HG03066 (cell line): ENCODE results near the gene P2RY11.

ENCODE experiments used
- ATAC-seq: cut with Tn5 transposase; IDR thresholded peaks from one replicate; pipeline ENCODE4 v1.9.1; 2021; ENCODE audit warnings: low read depth; ENCODE audit not compliant: unreplicated experiment

Gene P2RY11, protein sequence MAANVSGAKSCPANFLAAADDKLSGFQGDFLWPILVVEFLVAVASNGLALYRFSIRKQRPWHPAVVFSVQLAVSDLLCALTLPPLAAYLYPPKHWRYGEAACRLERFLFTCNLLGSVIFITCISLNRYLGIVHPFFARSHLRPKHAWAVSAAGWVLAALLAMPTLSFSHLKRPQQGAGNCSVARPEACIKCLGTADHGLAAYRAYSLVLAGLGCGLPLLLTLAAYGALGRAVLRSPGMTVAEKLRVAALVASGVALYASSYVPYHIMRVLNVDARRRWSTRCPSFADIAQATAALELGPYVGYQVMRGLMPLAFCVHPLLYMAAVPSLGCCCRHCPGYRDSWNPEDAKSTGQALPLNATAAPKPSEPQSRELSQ

DNA sequence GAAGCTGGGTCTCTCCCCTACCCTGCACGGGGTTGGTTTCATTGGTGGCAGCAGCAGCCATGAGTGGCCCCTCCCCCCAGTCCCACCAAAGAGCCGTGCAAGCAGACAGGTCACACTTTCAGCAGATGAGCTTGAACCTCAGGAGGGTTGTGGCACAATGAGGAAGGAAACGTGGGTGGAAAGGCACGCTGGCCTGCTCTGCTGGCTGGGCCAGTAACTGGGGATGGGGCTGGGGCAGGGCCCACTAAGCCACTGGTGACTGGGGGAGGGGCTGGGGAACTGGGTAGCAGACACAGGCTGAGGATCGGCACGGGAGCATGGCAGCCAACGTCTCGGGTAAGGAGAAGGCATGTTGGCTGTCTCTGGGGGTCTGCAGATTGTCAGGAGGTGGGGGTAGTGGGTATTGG is at the start of gene P2RY11:
Gene P2RY11 (plus strand): TSS at position 289 of the 407 bp plus-strand sequence. CDS start 29 bp downstream, at position 318.
- no peak for ATAC-seq

DNA sequence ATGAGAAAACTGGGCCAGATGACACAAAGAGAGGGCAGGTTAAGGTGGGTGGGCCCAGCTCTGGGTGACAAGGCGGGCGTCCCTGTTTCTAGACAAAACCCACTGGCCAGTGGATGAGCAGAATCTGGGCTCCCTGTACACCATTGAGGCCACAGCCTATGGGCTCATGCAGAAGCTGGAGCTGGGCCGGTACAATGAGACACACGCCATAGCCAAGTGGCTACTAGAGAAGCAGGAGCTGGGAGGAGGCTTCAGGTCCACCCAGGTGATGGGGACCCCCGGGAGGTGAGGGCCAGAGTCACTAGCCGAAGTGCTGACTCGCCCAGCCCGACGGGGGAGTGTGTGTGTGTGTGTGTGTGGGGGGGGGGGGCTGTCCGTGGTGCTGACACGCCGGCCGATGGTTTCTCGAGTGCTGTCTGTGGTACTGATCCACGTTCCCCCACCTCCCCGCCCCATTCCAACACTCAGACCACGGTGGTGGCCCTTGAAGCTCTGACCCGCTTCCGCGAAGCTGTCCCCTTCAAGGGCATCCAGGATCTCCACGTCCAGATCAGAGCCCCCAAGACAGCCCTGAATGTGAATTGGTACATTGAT is 49.7 kb upstream of the P2RY11 start:
- no peak for ATAC-seq

DNA sequence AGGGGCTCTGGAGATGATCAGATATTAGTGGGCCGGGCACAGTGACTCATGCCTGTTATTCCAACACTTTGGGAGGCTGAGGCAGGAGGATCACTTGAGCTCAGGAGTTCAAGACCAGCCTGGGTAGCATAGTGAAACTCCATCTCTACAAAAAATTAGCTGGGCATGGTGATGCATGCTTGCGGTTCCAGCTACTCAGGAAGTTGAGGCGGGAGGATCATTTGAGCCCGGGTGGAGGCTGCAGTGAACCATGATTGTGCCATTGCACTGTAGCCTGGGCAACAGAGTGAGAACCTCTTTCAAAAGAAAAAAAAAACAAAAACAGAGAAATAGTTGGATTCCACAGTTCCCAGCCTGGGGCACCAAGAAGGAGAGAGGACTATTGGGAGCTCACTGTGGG is 43.3 kb upstream of the P2RY11 start:
- no peak for ATAC-seq

DNA sequence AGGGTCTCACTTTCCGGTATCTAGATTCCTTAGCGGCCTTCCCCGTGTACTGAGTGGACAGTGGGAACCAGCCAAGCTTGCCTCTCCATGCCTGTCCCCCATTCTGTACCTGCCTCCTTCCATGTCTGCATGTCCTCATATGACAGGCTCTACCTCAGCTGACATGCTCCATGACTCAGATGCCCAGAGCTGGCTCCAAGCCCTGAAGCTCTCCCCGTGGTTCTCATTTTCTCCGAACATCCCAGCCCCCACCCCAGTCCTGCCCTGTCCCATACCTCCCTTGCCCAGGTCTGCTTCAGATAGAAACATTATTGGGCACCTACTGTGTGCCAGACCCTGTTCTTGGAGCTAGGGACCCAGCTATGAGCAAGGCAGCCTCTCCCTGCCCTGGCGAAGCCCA is 42.4 kb upstream of the P2RY11 start:
- no peak for ATAC-seq

DNA sequence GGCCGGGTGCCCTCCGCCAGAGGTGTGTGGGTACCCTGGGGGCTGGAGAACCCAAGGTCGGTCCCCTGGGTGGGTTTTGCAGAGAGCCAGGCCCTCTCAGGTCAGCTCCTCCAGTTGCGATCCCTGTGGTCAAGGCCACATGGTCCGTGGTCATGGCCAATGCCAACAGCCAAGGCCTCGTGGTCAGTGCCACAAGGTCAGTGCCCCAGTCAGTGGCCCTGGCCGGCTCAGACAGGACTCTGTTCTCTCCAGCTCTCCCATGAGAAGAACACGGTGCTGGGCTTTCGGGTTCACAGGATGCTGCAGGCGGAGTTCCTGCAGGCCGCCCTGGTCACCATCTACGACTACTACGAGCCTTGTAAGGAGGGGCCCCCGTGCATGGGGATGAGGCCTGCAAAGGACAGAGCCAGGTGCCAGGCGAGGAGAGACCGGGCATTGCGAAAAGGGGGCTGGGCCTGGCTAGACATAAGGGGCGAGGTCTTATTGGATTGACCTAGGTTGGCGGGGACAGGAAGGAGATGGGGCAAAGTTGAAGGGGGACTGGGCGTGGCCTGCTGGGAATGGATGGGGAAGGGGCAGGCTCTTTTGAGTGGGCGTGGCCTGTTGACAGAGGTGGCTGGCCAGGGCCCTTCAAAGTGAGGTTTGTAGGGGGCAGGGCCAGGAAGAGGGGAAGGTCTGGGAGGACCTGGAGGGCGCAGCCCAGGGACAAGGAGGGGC is 40.6 kb upstream of the P2RY11 start:
- no peak for ATAC-seq

DNA sequence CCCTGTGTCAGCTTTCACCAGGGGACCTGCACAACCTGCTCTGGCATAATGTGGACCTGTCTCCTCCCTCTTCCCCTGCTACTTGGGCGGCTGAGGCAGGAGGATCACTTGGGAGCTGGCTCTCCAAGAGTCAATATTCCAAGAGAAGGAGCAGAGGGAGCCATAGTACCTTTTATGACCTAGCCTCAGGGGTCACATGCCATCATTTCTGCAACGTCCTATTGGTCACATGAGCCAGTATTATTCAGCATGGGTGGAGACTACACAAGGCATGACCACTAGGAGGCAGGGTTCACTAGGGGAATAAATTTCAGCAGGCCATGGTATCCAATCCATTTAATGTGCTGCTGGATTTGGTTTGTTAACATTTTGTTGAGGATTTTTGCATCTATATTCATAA is 37.3 kb upstream of the P2RY11 start:
- no peak for ATAC-seq

DNA sequence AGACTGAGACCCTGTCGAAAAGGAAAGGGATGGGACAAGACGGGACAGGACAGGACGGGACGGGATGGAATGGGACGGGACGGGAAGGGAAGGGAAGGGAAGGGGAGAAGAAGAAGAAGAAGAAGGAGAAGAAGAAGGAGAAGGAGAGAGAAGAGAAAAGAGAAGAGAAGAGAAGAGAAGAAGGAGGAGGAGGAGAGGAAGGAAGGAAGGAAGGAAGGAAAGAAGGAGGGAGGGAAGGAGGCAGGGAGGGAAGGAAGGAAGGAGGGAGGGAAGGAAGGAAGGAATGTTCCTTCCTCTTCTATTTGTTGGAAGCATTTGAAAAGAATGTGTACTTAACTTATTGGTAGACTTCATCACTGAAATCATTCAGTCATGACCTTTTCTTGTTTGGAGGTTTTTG is 35.0 kb upstream of the P2RY11 start:
- no peak for ATAC-seq

DNA sequence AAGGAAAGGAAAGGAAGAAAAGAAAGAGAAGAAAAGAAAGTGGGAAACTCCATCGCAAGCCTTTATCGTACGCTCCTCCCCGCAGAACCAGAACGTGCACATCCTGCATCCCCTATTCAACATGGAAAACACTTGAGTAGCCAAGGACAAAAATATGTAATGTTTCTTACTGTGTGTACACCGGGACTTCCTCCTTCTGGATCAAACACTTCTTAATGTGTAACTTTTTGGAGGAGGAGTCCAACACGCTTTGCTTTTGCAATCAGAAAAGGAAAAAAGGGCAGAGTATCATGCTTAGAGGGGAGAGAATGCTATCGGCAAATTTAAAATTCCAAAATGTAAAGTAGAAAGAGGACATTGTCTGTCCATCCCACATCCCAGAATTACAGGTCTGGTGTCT is 33.2 kb upstream of the P2RY11 start:
- no peak for ATAC-seq

DNA sequence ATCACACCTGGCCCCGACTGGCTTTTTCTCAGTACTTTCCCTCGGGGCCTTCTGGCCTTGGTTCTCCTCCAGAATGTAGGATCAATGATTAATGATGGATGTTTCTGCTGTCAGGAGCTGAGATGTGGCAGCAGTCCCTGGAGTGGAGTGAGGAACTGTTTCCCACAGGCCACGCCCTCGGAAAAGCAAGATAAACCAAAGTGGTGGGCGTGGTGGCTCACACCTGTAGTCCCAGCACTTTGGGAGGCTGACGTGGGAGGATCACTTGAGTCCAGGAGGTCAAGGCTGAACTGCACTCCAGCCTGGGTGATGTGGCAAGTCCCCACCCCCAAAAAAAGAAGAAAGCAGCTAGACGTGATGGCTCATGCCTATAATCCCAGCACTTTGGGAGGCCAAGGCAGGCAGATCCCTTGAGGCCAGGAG is 32.5 kb upstream of the P2RY11 start:
- ATAC-seq = no peak

DNA sequence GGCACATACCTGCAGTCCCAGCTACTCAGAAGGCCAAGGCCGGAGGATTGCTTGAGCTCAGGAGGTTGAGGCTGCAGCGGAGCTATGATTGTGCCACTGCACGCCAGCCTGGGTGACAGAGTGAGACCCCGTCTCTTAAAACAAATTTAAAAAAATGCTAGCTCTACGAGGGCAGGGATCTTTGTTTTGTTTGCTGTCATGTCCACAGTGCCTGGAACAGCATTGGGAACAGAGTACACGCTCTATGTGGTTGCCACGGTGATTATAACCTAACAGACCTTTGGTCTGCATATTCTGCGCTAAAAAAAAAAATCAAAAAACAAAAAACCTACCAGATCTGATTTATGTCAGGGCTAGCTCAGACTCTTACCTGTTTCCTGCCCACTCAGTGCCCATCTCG is 27.6 kb upstream of the P2RY11 start:
- no peak for ATAC-seq

DNA sequence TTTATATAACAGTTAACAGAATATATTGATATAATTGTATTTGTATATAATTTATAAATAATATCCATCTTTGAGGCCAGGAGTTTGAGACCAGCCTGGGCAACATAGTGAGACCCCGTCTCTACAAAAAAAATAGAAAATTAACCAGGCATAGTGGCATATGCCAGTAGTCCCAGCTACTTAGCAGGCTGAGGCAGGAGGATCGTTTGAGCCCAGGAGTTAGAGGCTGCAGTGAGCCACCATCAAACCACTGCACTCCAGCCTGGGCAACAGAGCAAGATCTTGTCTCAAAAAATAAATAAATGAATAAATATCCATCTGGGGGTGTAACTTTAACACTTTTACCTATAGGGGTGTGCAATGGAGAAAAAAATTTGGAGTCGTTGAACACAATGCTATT is 26.7 kb upstream of the P2RY11 start:
- ATAC-seq = no peak

DNA sequence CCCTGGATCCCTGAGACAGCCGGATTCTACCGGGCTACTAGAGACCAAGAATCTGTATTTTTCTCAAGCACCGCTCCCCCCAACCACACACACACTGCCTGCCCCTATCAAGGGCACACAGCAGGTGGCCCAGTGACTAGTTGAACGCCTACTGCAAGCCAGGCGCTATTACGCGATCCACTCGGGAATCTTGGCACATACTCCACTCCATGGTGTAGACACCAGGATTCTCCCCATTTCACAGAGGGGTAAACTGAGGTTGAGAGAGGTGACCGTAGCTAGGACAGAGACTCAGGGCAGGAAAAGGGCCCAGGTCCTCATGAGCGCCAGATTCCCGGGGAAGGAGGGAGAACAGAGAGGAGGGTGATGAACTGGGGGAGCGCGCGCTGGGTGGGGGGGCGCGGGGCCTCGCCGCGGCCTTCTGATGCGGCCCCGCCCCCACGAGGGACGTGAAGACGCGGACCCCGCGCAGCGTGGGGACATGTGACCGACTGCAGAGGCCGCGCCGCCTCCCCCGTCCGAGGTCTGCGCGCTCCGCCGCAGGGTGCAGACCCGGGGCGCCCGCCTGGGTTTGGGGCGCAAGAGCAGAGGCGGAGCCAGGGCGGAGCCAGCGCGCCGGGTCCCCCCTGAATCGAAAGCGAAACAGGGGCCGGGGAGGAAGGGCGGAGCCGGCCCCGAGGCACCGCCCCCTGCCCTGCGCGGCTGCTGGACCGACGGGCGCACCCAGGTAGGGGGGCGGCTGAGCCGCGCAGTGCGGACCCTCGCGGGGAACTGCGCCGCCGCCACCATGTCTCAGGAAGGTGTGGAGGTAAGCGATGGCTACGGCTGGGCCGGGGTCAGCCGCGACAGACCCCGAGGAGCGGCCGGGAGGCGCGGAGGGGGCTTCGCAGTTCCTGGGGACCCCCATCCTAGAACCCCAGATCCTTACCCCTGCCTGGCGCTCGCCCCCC is 25.6 kb upstream of the P2RY11 start, which contains the start of gene SHFL:
Gene SHFL (plus strand): TSS at position 677 of the 950 bp plus-strand sequence. CDS start 111 bp downstream, at position 788.
- no peak for ATAC-seq

DNA sequence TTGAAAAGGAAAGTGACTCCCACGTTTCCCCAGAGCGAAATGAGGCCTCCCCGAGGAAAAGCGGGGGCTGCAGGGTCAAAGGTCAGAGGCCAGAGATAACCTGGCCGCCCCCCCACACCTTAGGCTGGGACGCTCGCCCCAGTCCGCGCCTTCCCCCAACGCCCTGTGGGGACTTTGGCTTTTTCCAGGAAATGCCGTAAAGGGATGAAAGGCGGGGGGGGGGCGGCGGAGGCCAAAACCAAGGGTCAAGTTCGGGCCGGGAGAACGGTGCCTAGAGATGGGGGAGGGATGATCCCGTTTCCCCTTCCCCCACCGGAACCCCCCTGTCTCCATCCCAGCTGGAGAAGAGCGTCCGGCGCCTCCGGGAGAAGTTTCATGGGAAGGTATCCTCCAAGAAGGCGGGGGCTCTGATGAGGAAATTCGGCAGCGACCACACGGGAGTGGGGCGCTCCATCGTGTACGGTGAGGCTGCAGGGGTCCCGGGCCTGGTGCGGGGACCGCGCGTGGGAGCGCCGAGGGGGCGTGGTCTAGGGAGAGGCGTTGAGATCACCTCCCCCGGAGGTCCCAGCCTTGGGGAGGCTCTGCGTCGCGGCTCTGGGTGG is 24.8 kb upstream of the P2RY11 start:
- ATAC-seq = no peak

DNA sequence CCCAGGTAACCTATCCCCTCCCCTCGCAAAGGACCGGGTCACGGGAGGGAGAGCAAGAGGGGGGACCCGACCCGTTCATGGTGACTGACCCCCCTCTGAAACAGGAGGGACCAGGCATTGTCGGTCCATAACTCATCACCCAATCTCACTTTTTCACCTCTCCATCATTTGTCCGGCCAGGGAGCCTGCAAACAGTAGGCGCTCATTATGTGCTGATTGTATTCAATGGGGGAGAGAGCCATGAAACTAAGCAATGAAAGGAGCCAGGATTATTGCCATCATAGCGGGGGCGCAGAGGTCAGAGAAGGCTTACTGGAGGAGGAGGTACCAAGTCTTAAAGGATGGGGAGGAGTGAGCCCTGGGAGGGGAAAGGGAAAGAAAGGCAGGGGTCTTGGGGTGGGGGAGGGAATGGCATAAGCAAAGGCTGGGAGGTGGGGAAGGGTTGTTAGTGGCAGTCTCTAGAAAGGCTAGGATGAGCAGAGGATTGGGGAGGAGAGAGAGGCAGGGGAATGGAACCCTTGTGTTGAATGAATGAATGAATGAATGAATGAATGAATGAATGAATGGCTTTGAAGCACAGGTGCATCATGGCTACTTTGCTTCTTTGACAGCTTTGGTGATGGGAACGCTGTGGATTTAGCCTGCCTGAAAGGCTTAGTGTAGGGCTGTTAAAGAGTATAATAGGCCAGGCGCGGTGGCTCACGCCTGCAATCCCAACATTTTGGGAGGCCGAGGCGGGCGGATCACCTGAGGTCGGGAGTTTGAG is 24.0 kb upstream of the P2RY11 start:
- no peak for ATAC-seq

DNA sequence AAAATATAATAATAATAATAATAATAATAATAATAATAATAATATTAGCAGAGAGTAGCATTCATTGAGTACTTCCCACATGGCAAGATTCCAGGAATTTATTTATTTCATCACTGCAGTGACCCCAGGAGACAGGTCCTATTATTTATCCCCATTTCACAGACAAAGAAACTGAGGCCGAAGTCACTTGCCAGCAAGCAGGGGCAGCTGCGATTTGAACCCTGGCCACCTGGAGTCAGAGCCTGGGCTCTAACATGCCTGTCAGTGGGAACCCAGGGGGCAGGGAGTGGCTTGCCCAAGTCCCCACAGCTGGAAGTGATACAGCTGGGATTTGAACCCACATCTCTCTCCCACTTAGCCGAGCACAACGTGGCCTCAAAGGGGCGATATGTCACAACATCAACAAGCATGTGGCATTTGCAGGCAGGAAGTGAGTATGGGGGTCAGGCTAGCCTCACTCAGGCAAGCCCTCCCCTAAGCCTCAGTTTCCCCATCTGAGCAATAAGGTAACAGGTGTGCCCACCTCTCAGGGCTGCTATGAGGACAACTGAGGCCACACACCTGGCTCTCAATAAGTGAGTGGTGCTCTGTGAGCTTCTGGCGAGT is 22.4 kb upstream of the P2RY11 start:
- ATAC-seq = no peak

DNA sequence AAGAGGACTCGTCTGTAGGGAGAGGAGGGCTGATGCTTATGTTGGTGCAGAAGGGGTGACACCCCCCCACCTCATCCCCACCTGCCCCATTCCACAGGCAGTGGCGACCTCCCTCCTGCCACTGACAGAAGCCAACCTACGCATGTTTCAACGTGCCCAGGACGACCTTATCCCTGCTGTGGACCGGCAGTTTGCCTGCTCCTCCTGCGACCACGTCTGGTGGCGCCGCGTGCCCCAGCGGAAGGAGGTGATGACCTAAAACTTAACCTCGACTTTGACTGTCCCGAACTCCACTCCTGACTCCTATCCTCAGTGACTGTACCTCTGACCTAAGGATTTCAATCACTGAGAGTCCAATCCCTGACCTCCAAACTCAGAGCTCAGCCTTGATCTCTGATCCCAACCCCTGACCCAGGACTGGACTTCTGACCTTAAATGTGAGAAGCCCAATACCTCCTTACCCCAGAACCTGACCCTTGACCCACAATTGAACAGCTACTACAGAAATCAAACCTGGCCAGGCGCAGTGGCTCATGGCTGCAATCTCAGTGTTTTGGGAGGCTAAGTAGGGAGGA is 21.6 kb upstream of the P2RY11 start:
- ATAC-seq = no peak

DNA sequence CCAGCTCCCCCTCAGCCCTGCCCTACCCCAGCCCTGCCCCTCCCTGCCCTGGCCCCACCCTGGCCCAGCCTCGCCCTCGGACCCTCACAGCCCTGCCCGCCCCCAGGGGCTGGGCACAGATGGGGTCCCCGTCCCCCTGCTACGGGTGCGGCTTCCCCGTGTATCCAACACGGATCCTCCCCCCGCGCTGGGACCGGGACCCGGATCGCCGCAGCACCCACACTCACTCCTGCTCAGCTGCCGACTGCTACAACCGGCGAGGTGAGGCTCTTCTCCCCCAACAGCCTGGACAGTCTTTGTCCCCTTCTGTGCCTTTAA is 20.2 kb upstream of the P2RY11 start:
- ATAC-seq = no peak

DNA sequence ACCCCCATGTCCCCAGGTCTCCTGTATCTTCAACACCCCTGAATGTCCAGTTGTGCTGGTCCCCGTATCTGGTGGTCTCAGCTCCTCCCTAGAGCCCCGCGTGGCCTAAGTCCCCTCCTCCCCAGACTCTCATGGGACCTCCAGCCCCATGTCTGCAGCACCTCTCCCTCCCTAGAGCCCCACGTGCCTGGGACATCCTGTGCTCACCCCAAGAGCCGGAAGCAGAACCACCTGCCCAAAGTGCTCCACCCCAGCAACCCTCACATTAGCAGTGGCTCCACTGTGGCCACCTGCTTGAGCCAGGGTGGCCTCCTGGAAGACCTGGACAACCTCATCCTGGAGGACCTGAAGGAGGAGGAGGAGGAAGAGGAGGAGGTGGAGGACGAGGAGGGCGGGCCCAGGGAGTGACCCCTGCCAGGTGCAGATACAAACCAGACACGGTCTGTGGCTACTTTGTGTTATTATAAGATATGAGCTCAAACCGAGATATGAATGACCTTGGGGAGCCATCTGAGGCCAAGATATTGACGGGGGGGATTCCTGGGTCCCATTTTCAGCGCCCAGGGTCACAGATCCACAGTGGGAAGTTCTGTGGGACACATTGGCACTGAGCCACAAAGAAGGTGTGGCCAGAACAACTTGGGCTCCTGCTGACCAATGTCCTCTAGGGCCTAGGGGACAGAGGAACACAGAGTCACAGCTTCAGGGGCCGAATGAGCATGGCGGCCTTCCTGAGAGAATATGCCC is 19.4 kb upstream of the P2RY11 start:
- no peak for ATAC-seq
